ENCODE results near the gene AFF1. TPM values are rescaled to one million over a fixed set of nuclear protein-coding genes. Genes with fewer than 3 reads are reported as not detected.
"Not testable (repeated sequence)": the region's sequence is repeated elsewhere in the genome, so short reads cannot be mapped to it uniquely, and the experiment has no call there.

AFF1 gene
- total and polyA plus RNA-seq, 2 donors from 2014 or later: 13.4 to 187 TPM

DNA sequence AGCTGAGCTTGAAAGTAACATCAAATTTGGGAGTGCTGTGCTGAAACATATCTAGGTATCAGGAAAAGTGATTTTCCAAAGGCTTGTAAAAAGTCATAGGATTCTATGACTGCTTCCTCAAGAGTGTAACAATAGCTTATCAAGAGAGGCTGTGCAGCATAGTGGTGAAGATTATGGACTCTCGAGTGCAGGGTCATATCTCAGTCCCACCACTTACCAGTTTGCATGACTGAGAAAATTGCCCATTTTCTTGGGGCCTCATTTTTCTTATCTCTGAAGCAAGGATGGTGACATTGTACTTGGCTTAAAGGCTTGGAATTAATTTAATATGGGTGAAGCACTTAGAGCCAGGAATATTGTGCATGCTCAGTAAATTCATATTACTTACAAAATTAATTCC is 57.2 kb downstream of the AFF1 start:
- Histone ChIP-seq H3K36me3 (ENCODE audit: control insufficient read depth in 2 of 3, insufficient read depth in 3 of 3, low read length in 3 of 3) (no peaks in the 10 kb centered on the region), H3K27ac (ENCODE audit: low read depth in 2 of 2, low read length in 2 of 2) (no peak overlapping the region), H3K27me3 (ENCODE audit: control insufficient read depth, insufficient read depth, low read length) (no peaks in the 10 kb centered on the region), H3K4me3 (ENCODE audit: low read length in 3 of 3) (no peak overlapping the region), H3K4me1 (ENCODE audit: control insufficient read depth in 2 of 3, insufficient read depth in 2 of 3, low read depth in 1 of 3, low read length in 3 of 3) (peaks cover 0 to 2% (median 0%) of the 10 kb centered on the region in 3 donors), H3K9ac (ENCODE audit: low read length in 3 of 3) (no peak overlapping the region), H3K9me3 (ENCODE audit: control insufficient read depth in 2 of 3, insufficient read depth in 1 of 3, low read length in 3 of 3) (no peaks in the 10 kb centered on the region)
- FAIRE-seq (no peak), DNase-seq (no peak)
- TF ChIP-seq, protein P1, sequence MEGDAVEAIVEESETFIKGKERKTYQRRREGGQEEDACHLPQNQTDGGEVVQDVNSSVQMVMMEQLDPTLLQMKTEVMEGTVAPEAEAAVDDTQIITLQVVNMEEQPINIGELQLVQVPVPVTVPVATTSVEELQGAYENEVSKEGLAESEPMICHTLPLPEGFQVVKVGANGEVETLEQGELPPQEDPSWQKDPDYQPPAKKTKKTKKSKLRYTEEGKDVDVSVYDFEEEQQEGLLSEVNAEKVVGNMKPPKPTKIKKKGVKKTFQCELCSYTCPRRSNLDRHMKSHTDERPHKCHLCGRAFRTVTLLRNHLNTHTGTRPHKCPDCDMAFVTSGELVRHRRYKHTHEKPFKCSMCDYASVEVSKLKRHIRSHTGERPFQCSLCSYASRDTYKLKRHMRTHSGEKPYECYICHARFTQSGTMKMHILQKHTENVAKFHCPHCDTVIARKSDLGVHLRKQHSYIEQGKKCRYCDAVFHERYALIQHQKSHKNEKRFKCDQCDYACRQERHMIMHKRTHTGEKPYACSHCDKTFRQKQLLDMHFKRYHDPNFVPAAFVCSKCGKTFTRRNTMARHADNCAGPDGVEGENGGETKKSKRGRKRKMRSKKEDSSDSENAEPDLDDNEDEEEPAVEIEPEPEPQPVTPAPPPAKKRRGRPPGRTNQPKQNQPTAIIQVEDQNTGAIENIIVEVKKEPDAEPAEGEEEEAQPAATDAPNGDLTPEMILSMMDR (IDR thresholded peaks at IDR 0.05; ENCODE audit: borderline replicate concordance, extremely low read depth, insufficient read depth): no peak
- intact Hi-C loops (cut with DNase I): no loop called here

- DNase-seq (no peak), FAIRE-seq (no peak)
- intact Hi-C loops (cut with DNase I): no loop called here
- TF ChIP-seq, protein P1 (IDR thresholded peaks at IDR 0.05; ENCODE audit: borderline replicate concordance, extremely low read depth, insufficient read depth): no peak
- H3K27ac ChIP-seq (ENCODE audit: low read depth in 2 of 2, low read length in 2 of 2): no peak overlapping the region
- H3K27me3 ChIP-seq (ENCODE audit: control insufficient read depth, insufficient read depth, low read length): no peaks in the 10 kb centered on the region
- H3K4me1 ChIP-seq (ENCODE audit: control insufficient read depth in 2 of 3, insufficient read depth in 2 of 3, low read depth in 1 of 3, low read length in 3 of 3): peaks cover 0 to 6% (median 0%) of the 10 kb centered on the region in 3 donors
- H3K9me3 ChIP-seq (ENCODE audit: control insufficient read depth in 2 of 3, insufficient read depth in 1 of 3, low read length in 3 of 3): no peaks in the 10 kb centered on the region
- H3K36me3 ChIP-seq (ENCODE audit: control insufficient read depth in 2 of 3, insufficient read depth in 3 of 3, low read length in 3 of 3): no peaks in the 10 kb centered on the region
- no peak overlapping the region for H3K4me3 ChIP-seq (ENCODE audit: low read length in 3 of 3)
- H3K9ac ChIP-seq (ENCODE audit: low read length in 3 of 3): no peak overlapping the region
Observed at GRCh38 chr4:86993909-86994681, 59.3 kb downstream of the AFF1 start.

GRCh38 chr4:86994686-86995085 is 59.9 kb downstream of the AFF1 start:
- H3K9ac ChIP-seq (ENCODE audit: low read length in 3 of 3): no peak overlapping the region
- no peak for DNase-seq
- TF ChIP-seq, protein P1 (IDR thresholded peaks at IDR 0.05; ENCODE audit: borderline replicate concordance, extremely low read depth, insufficient read depth): no peak
- peaks cover 0 to 6% (median 0%) of the 10 kb centered on the region in 3 donors for H3K4me1 ChIP-seq (ENCODE audit: control insufficient read depth in 2 of 3, insufficient read depth in 2 of 3, low read depth in 1 of 3, low read length in 3 of 3)
- intact Hi-C loops (cut with DNase I): no loop called here
- no peaks in the 10 kb centered on the region for H3K27me3 ChIP-seq (ENCODE audit: control insufficient read depth, insufficient read depth, low read length)
- H3K4me3 ChIP-seq (ENCODE audit: low read length in 3 of 3): no peak overlapping the region
- H3K36me3 ChIP-seq (ENCODE audit: control insufficient read depth in 2 of 3, insufficient read depth in 3 of 3, low read length in 3 of 3): no peaks in the 10 kb centered on the region
- no peaks in the 10 kb centered on the region for H3K9me3 ChIP-seq (ENCODE audit: control insufficient read depth in 2 of 3, insufficient read depth in 1 of 3, low read length in 3 of 3)
- no peak for FAIRE-seq
- H3K27ac ChIP-seq (ENCODE audit: low read depth in 2 of 2, low read length in 2 of 2): no peak overlapping the region

GRCh38 chr4:86996510-86996909 is 61.7 kb downstream of the AFF1 start:
- H3K9me3 ChIP-seq (ENCODE audit: control insufficient read depth in 2 of 3, insufficient read depth in 1 of 3, low read length in 3 of 3); H3K27ac ChIP-seq (ENCODE audit: low read depth in 2 of 2, low read length in 2 of 2); H3K36me3 ChIP-seq (ENCODE audit: control insufficient read depth in 2 of 3, insufficient read depth in 3 of 3, low read length in 3 of 3); FAIRE-seq; H3K4me1 ChIP-seq (ENCODE audit: control insufficient read depth in 2 of 3, insufficient read depth in 2 of 3, low read depth in 1 of 3, low read length in 3 of 3); intact Hi-C loops (cut with DNase I); H3K9ac ChIP-seq (ENCODE audit: low read length in 3 of 3); H3K27me3 ChIP-seq (ENCODE audit: control insufficient read depth, insufficient read depth, low read length); DNase-seq; H3K4me3 ChIP-seq (ENCODE audit: low read length in 3 of 3): not testable (repeated sequence)
